GM19463 (cell line): Measurements from ENCODE around the gene DAZL.
"Not testable (repeated sequence)": the region's sequence is repeated elsewhere in the genome, so short reads cannot be mapped to it uniquely, and the experiment has no call there.

Experiments used
- ATAC-seq: cut with Tn5 transposase; IDR thresholded peaks from one replicate; pipeline ENCODE4 v1.9.1; 2021; ENCODE audit warnings: mild to moderate bottlenecking, moderate library complexity; ENCODE audit not compliant: unreplicated experiment

The DAZL gene, protein sequence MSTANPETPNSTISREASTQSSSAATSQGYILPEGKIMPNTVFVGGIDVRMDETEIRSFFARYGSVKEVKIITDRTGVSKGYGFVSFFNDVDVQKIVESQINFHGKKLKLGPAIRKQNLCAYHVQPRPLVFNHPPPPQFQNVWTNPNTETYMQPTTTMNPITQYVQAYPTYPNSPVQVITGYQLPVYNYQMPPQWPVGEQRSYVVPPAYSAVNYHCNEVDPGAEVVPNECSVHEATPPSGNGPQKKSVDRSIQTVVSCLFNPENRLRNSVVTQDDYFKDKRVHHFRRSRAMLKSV

DNA sequence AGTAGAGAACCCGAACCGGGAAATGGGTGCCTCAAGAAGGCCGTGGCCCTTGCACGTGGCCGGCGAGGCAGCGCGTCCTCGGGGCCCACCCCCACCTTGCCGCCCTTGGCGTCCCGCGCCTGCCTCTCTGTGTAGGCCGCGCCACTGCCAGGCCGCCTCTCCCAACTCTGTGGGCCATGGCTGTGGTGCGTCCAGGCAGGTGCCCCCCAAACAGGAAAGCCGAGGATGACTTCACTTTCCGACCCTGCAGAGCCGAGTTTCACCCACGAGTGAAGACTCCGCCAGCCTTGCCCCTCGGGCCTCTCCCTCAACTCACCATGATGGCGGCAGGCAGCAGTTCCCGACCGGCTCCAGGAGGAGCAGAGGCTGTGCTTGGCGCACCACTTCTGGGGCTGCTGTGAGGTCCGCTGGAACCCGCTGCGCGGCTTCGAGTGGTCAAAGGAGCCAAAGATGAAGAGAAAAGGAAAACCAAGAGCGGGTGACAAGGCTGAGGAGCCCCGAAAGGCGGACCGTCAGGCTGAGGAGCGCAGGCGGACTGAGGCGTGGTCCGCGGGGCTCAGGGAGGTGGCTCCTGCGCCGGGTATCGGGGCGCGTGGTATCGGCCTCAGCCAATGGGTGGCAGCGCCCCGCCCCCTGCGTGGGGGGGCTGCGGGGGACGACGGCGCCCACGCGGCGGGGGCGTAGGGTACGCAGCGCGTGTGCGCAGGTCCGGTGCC, at the start of gene DAZL:
Gene DAZL, minus strand, starts transcription at position 537 of the 716 bp plus-strand sequence. Its CDS starts 218 bp downstream, at position 319.
- no peak for ATAC-seq

DNA sequence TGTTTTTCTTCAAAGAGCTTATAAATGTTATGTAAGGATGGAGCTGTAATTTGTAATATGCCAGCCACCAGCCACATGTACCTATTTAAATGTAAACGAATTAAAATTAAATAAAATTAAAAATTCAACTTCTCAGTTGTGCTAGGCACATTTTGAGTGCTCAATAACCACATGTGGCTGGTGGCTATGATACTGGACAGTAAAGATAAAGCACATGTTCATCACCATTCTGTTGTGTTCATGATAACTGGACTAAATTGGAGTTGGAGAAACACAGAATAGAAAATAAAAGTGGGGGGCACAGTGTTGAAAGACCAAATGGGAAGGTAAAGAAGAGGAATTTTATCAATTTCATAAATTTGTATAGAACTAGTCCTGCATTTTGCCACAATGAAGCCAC, 49.8 kb upstream of the DAZL start:
- no peak for ATAC-seq

DNA sequence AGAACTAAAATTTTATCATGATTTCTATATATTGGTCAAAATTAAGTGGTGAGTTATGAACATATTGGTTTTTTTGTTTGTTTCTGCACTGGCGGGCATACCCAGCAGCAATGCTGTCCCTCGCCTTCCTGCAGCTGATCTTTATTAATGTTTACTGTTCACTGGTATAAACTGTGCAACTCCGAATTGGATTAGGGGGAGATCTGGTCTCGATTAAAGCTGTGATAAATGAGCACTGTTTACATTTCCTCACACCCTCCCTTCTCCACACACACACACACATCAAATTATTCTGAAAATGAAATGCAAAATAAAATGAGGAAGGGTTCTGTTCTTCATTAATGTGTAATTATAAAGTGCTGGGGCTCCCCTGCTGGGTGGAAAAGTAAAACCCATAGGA, 48.5 kb upstream of the DAZL start:
- ATAC-seq: no peak

DNA sequence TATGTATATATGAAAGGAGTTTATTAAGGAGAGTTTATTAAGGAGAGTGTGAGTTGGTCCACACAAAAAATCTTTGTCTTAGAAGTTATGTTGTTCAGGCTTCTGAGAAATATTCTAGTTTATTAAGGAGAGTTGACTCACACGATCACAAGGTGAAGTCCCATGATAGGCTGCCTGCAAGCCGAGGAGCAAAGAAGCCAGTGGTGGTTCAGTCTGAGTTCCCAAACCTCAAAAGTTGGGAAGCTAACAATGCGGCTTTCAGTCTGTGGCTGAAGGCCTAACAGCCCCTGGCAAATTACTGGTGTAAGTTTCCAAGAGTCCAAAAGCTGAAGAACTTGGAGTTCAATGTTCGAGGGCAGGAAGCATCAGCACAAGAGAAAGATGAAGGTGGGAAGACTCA, 42.4 kb upstream of the DAZL start:
- no peak for ATAC-seq

DNA sequence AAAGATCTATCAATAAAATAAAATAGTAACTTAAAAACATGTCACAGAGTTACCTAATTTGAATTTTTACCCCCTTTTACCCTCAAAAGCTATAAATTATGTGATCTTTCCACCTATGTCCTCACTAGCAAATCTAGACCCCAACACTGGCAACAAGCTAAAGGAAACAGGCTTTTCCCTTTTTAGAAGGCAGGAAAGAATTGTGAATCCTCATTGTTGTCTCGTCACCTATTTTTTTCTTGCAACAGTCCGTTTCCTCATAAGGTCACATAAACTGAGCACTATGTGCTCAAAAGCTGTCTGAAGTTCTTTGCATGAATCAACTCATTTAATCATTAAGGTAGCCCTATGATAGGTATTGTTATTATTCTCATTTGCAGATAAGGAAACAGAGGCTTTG, 34.6 kb upstream of the DAZL start:
- no peak for ATAC-seq

DNA sequence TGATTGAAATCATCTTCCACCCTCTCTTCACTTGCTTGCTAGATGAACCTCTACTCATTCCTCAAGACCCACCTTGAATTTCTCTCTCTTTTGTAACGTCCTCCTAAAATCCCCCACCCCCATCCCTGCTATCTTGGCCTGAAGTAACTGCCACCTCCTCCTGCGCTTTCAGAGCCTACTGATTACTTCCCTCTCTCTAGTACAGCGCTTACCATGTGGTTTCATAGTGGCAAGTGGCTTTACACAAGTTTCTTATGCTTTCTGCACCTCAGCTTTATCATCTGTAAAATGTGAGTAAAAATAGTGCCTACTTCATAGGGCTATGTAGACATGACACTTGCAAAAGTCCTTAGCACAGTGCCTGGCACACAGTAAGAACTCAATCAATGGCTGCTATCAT, 28.7 kb upstream of the DAZL start:
- no peak for ATAC-seq

DNA sequence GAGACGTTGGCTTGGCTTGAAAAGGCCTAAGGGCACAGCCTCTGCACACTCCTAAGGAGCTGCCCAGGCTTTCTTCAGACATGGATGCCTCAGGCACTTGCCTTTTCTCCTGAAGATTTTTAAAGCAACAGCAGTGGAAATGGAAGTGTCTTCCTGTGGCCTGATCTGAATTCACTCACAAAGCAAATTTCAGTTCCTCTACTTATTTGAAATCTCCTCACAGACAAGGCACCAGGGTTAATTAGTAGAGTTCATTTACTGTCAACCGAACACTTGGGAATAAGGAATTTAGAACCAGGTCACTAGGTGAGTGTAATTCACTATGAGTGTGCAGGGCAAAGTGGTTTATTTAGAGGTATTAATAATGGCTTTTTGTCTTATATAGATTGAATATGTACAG, 27.2 kb upstream of the DAZL start:
- ATAC-seq: no peak

DNA sequence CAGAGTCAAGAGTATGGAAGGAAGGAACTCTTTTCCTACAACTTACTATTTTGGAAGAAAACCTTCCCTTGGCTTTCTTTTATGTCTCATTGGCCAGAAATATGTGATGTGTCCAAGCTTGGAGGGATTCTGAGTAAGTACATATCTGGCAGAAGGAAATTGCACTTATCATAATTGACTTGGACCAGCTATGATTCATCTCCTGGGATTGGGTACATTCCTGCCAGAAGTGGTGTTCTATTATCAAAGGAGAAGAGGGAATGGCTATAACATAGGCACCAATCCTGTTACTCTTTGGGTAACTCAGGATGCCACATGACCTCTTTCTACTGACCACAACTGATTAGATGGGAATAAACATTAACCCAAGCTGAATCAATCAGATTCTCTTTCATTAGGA, 13.5 kb upstream of the DAZL start:
- ATAC-seq: no peak

DNA sequence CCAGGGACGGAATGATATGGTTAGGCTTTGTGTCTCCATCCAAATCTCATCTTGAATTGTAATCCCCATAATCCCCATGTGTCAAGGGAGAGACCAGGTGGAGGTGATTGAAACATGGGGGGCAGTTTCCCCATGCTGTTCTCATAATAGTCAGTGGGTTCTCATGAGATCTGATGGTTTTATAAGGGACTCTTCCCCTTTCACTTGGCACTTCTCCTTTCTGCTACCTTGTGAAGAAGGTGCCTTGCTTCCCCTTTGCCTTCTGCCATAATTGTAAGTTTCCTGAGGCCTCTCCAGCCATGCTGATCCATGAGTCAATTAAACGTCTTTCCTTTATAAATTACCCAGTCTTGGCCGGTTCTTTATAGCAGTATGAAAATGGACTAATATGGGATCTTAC, 11.9 kb upstream of the DAZL start:
- not testable (repeated sequence) for ATAC-seq

DNA sequence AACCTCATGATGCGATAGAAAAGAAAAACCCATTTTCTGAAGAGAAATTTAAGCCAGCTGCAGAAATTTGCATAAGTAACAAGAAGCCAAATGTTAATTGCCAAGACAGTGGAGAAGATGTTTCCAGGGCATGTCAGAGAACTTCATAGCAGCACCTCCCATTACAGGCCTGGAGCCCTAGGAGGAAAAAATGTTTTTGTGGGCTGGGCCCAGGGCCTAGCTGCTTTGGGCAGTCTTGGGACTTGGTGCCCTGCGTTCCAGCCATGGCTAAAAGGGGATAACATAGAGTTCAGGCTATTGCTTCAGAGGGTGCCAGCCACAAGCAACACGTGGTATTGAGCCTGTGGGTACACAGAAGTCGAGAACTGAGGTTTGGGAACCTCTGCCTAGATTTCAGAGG, 10.9 kb upstream of the DAZL start:
- ATAC-seq: no peak

DNA sequence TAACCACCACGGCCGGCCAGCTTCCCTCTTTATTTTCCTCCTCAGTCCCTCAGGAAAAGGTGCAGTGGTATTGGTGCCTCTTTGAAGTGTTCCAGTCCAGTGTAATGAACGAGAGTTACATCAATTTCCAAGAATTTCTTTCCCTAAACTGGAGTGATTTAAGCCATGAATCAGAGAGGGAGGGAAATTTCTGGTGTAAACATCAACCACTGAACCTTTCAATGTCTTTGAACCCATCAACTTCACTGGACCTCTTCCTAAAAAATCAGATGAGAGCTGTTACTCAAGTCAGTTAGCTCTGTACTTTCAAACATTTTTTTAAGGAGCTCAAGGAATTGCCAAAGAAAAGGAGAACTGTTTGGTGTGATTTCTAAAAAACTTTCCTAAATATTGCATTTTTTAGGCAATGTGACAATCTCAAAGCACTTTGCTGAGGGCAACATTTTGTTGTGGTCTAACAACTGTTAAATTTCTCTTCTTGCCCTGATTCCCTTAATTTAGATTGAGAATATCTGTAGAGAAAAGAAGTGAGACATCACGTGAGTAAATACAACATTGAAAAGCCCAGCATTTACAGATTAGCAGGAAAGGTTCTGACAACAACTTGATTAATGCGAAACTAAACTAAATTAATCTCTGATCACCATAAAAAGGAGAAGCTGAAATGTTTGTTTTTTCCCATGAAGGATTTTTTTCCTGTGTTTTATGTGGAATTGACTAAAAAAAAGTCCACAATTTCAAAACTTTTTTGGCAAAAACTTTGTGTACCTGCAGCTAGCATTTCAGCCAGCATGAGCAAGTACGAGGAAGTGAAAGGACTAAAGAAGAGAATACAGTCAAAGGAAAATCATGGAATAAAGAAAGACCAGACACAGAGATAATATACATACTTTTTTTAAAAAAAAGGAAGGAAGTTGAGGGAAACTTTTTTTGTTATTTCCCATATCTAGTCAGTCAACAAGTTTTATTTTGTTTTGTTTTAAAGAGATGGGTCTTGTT, 9.1 kb upstream of the DAZL start:
- no peak for ATAC-seq

DNA sequence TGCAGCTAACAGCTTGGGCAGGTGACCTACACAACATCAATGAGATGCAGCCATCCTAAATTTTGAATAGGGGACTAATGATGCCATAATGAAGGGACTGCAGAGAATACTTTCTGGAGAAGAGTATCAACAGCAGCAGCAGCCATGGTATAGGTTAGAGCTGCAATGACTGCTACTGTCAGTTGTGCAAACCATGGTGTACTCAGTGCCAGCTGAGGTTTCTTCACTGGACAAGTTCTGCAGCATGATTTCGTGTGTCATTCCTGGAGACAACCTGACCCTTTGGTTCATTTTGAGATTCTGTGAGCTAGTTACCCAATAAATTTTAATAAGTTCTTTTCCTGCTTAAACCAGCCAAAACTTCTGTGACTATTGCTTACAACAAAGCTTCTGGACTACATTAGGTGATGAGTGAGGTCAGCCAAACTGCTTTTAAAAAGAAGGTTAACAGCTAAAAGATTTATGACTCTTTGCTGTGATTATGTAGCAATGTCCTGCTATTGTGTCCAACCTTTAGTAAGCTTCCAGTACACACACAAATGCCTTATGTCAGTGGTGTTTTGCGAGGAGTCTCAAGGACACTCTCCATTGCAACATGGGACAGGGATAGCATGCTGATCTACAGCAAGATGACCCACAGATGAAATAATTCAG, 4.8 kb upstream of the DAZL start:
- ATAC-seq: no peak

DNA sequence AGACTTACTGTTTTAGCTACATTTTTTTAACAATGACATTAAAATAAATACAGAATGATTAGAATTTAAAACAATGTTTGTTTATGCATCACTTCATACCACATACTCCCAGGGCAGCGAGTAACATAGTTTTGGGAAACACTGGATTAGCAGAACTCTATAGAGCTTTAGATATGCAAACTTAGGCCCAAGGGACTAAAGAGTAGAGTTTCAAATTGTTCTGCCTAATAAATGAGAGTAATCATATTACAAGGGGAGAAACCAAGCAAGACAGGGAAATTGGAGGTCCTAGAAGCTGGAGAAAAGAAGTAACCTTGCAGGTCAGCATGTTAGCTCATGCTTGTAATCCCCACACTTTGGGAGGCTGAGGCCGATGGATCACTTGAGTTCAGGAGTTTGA, 3.6 kb upstream of the DAZL start:
- no peak for ATAC-seq

DNA sequence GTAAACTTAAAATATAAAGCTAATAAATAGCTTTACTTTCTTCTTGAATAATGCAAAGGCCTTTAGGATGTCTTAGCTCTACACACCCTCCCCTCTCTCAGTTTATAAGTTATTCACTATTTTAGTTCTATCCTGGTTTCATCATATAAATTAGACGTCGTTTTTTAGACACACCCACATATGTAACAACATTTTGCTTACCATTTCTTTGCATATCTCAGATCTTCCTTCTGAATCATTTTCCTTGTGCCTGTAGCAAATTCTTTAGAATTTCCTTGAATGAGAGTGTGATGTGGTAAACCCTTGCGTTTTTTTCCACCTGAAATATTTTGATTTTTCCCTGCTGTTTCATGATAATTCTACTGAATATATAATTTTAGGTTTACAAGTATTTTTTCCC, 2.5 kb upstream of the DAZL start:
- ATAC-seq: no peak

DNA sequence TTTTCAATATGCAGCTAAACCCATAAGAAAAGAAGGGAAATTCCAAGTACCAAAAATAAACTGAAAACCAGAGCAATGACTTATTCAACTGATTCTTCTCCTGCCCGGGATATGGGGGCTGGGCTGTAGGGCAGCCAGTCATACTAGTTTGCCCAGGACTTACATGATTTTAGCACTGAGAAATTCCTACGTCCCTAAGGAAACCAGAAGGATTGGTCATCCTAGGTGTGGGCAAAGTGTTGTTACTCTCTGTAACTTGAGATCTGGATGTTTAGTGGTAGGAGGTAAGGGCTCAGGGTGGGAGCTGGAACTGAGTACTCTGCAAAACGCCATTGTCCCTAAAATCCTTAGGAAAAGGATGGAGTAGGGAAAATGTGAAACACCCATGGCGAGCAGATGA, 1.2 kb upstream of the DAZL start:
- ATAC-seq: no peak

DNA sequence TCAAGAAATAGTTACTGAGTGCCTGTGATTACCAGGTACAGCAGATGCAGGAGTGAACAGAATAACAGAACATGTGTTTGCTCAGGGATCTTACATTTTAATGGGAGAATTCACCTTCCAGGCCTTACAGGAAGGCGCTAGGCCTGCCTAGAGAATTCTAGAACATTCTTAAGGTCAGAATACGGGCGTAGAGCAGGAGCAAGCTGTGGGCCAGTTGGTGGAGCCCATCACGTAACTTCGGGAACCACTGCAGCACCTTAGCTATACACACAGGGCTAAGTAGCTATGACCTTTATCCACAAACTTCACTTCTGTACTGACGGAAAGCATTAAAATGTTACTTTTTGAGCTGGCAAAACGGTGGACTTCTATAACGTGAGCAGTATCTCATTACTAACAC, 743 bp upstream of the DAZL start:
- no peak for ATAC-seq

DNA sequence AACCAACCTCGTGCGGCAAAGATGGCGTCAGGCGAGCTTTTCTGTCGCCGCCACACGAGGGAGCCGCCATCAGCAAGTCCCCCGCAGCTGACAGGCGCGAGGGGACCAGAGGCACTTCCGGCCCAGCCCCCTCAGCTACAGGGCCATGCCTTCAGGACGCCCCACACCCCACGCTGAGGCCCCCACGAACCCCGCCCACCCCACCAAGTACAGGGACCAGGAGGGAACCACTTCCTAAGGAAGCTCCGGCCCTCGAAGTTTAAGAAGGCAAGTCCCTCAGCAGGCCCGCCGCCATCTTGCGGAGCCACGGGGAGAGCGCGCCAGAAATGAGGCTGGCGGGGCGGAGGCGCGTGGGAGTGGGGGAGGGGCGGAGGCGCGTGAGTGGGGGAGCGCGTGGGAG, 790 bp downstream of the DAZL start:
- no peak for ATAC-seq

DNA sequence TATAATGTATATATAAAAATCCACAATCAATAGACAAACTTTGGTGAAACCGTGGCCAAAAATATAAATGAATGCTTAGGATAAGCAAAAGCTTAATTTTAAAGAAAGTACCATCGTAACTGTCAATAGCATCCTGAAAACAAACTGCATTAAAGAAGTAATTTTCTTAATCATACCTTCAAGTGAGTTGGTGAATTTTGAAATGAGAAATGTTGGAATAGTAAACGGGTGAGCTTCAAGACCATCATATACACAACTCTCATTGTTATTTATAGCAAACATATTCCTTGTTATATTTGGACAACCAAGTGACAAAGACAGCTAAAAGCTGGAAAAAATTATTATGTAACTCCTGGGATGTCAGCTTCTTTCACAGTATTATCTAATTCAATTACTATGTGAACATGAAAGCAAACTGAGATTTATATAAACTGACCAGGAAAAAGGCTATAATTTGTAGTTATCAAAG, 3.7 kb downstream of the DAZL start:
- ATAC-seq: no peak

DNA sequence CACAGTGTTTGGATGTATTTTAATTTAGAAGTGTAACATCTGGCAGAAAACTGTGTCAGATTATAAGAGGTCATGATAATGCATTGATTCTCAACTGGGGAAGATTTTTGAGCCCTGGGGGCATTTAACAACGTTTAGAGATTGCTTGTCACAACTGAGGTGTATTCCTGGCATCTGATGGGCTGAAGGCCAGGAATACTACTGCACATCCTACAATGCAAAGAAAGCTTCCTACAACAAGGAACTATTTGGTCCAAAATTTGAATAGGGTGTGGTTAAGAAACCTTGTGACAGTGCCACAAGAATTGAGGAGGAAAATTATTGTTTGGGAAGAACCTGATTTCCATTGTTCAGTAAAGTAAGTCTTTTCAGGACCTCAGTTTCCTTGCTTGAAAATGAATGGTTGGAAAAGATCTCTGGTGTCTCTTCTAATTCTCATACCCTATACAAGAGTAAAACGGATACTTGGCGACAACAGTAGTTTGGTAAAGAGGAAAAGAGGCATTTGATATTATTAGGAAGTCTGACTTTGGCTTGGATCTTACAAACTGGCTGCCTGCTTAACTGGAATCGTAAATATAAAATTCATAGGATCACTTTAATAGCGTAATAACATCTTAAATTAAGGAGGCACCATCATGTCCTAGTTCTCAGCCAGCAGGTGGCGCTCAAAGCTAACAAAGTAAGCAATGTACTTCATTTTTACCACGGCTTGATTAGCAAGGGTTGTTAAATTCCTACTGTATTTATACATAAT, 4.3 kb downstream of the DAZL start:
- no peak for ATAC-seq

DNA sequence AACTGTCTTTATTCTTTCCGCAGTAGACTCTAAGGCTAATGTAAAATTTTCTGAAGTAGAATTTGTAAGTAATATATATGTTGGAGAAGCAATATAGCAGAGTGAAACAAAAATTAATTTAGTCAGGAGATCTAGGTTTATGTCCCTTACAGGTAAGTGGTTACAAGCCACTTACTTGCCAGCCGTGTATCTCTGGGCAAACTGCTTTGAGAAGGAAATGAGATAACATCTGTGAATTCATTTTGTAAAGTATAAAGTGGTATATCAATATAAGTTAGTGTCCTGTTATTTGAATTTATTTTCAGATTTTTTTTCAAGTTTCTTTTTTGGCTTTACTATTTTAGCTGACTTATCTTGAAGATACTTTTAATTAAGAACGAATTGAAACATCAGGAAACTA, 5.5 kb downstream of the DAZL start:
- ATAC-seq: no peak
